HG03108 (cell line): Measurements from ENCODE around the gene CCDC93.

Experiments used
- ATAC-seq: cut with Tn5 transposase; IDR thresholded peaks from one replicate; pipeline ENCODE4 v1.9.1; 2021; ENCODE audit warnings: moderate library complexity; ENCODE audit not compliant: unreplicated experiment

The CCDC93 gene, protein sequence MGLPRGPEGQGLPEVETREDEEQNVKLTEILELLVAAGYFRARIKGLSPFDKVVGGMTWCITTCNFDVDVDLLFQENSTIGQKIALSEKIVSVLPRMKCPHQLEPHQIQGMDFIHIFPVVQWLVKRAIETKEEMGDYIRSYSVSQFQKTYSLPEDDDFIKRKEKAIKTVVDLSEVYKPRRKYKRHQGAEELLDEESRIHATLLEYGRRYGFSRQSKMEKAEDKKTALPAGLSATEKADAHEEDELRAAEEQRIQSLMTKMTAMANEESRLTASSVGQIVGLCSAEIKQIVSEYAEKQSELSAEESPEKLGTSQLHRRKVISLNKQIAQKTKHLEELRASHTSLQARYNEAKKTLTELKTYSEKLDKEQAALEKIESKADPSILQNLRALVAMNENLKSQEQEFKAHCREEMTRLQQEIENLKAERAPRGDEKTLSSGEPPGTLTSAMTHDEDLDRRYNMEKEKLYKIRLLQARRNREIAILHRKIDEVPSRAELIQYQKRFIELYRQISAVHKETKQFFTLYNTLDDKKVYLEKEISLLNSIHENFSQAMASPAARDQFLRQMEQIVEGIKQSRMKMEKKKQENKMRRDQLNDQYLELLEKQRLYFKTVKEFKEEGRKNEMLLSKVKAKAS

DNA sequence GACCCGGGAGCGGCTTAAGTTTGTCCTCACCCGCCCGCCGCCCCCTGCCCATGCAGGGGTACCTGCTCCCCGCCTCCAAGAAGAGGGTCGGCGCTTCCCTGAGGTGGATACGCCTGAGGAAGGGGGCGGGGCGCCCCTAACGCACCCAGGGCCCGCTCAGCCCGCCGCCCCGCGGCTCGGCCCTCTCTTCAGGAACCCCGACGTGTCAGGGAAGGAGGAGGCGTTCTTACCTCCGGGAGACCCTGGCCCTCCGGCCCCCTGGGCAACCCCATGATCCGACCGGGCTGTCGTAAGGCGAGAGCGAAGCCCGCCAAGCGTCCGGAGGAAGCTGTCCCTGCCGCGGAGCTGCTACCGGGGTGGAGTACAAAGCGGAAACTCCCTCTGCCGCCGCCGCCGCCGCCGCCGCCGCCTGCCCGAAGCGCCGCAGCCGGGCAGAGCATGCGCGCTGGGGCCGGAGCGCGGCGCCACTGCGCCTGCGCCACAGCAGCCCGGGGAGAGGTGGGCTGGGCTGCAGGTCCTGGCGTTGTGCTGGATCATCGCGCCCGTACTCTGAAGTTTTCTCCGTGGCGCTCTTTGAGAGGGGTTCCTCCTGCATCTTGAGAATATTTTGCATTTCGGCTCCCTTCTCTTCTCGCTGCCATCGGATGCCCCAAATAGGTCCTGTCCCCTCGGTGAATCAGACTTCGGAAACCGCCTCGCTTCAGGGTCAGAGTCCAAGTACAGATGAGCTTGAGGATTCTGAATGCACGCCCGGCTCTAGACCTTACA, at the start of gene CCDC93:
Gene CCDC93, minus strand, starts transcription at position 347 of the 768 bp plus-strand sequence. Its CDS starts 75 bp downstream, at position 272.
- ATAC-seq = peak; percentile 87

DNA sequence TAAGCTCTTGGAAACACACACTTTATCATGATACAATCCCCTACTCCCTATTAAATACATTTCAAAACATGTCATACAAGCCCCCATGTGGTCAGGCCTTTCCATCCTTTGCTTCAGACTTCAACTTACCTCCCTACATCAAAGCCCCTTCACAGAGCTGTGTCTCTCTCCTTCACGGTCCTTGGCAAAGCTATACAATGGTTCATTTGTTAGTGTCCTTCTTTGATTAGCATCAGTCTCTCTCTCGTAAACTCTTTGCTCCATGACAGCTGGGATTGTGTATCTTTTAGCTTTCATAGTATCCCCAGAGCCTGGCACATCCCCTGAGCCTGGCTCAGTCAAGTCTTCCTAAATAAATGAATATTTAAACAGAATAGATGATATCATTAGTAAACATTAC, 48.8 kb upstream of the CCDC93 start:
- ATAC-seq = no peak

DNA sequence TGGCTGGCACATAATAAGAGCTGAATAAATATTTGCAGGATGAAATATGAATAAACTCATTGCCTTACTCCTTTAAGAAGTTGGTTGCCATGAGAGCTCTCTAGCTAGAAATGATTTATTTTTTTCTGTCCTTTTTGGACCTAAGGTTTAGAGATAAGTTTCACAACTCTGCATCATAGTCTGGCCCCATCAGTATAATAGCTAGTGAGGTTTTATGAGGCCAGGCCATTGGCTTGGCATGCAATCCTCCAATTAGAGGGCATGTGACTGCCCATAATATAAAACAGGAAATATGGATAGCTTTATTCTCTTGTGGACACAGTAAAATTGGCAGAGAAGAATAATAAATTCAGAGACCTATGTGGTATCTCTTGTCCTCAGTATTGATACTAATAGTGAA, 48.2 kb upstream of the CCDC93 start:
- ATAC-seq = no peak

DNA sequence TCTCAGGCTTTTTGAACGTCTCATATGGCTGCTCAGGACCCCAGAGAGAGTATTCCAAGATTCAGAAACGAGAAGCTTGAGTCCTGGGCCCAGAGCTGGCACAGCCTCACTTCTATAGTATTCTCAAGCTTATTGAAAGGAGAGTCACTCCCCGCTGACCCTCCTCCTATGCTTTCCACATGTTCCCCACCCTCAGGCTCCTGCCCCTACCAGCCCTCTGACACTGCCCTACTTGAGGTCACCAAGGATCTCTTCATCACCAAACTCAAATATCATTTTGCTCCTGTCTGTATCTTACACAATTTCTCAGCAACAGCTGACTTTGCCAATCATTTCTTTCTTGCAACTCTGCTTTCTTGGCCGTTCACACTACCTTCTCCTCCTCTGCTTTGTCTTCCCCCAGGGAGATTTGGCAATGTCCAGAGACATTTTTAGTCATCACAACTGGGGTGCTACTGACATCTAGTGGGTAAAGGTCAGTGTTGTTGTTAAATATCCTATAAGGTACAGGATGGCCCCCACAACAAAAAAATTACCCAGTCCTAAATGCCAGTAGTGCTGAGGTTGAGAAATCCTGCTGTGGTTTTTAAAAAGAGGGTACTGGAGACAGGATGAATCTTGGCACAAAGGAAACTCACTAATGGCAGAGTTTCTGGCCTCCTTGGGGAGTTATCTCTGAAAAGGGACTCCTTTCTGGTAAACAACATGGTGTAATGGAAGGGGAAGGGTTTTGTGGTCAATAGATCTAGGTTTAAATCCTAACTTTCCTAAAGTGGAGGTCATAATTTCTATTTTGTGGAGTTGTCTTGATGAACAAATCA, 47.5 kb upstream of the CCDC93 start:
- ATAC-seq = peak; percentile 72

DNA sequence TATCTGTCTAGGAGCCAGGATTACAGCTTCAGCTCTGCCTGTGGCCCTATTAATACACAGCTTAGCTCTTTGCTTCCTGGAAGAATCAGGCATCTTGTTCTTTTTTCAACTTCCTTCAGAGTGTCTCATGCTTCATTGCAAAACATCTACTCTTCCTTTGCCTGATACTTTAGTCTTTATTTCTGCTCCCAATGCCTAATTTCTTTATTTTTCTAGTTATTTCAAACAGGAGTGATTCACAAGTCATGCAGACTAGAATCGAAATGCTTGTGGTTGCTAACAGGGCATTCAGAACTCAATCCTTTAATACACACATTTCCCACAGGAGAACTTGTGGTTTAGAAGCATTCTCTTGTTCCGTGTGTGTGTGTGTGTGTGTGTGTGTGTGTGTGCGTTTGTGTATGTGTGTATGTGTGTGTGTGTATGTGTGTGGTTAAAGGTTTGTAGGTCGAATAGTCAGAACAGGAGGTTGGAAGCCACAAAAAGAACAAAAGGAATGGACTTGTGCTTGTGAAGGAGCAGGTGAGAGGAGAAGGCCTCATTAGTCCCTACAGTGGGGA, 46.1 kb upstream of the CCDC93 start:
- ATAC-seq = no peak

DNA sequence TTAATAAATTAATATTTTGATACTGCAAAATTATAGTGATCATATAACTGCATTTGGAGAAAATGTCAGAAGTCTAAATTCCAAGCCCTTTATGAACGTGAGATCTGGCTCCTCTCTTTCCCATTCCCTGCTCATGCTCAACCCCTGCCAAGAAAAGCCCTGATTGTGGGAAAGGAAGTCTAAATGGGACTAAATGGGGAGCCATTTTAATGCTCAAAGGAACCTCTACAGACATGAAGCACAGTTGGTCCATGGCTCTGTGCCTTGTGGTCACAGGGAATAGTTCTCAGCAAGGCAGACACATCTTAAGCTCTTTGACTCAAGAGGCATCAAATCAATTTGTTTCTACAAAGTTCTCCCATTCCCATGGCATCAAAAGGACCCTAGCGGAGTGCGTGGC, 45.1 kb upstream of the CCDC93 start:
- no peak for ATAC-seq

DNA sequence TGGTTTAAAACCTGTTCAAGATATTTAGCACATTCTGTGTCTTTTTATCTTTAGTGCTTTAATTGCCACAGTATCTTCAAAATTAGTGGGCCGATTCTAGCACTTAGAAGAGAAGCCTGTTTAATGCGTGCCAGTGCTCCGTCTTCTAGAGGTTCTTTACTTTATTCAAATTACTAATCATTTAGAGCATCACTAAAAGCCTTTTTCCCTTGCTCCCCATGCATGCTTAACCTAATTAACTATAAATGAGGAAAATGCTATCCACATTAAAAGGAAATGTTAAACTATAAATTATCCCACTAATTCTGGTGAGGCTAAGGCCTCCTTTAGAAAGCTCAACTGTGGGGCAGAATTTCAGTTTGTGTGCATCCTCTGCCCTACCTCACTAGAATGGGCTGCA, 42.9 kb upstream of the CCDC93 start:
- ATAC-seq = no peak

- peak; percentile 79 for ATAC-seq
Measured at GRCh38 chr2:118056165-118056534, 42.3 kb upstream of the CCDC93 start.

DNA sequence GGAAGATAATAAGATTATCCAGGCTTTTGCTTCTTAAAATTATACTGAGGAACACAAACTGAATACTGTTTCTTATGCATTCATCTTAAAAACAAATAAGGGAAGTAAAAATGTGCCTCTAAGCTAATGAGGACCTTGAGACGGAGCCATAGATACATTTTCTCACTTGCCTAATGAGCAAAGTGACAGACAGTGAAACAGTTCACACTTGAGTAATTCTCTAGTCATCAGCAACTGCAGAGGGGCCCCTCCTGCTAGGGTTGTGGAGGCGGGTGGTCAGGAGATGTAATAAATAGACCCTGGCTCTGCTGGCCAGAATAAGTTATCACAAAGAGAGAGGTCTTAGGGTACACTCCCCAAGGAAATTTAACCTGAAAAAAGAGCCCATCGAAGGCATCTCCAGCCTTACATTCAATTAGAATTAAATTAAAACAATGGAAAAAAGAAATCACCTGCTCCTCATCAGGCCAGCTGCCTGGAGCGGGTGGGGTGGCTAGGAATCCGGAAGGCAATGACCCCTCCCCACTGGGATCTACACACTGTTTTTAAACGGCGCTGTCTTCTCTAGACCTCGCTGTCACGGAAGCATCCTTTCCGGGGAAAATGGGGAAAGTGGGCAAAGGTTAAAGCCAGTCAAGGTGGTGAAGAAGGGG, 41.8 kb upstream of the CCDC93 start:
- peak; percentile 88 for ATAC-seq

- no peak for ATAC-seq
Measured at GRCh38 chr2:118054213-118055008, 40.5 kb upstream of the CCDC93 start.

DNA sequence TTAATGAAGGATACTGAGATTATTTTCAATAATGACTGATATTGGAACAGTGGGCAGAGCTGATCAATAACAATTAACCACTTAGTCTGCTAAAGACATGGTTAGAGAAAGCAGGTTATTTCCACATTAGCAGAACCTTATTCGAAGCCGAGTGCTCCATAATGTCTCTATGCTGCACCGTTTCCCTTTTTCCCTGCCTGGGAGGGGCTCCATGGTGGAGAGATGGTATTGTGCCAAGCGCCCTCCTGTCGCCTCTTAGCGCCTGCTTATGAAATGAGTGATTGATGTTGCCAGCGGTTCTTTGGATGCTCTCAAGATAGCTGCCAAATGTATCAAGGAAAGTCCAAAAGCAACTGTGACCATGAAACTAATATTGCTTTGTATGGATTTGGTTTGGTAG, 39.8 kb upstream of the CCDC93 start:
- no peak for ATAC-seq

- ATAC-seq = no peak
Measured at GRCh38 chr2:118052474-118052873, 38.6 kb upstream of the CCDC93 start.

DNA sequence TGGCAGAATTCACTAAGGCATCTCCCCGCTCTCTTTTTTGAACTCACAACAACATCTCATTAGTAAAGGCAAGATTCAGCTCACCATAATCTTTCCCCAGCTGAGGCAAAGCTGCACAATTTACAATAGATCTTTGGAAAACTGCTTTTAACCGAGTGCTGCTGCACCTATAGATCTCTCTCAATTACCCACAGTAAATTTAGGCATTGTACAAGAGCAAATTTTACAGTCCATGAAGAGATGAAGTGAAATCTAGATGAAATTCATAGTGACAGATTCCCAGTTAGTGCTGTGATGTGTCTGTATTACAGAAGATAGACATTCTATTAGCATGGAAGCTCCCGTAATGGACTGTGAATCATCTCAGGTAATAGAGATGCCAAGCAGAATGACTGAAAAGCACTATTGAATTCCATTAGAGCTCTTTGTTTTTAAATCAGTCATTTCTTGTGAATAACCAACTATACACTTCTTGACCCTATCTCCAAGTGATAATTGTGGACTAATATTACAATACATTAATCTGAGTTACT, 38.0 kb upstream of the CCDC93 start:
- no peak for ATAC-seq

DNA sequence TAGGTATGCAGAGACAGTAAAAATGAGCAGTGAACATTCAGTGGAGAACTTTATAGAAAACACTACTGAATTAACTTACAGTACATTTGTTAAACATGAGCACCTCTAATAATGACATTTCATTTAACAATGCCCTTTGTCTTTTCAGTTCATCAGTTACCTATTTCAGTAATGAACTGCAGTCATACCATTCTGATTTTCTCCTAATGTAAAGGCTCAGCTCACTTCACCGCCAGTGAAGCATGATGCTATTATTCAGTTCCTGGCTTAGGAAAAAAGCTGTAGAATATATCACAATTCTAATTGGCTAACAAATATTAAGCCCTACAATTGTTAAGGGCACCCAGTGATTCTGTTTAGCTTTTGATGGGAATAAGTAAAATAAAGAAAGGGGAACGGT, 37.1 kb upstream of the CCDC93 start:
- ATAC-seq = no peak

GRCh38 chr2:118050386-118050785, 36.5 kb upstream of the CCDC93 start:
- ATAC-seq = no peak

GRCh38 chr2:118049816-118050140, 35.9 kb upstream of the CCDC93 start:
- peak; percentile 59 for ATAC-seq

GRCh38 chr2:118049140-118049815, 35.4 kb upstream of the CCDC93 start:
- peak; percentile 10 for ATAC-seq

DNA sequence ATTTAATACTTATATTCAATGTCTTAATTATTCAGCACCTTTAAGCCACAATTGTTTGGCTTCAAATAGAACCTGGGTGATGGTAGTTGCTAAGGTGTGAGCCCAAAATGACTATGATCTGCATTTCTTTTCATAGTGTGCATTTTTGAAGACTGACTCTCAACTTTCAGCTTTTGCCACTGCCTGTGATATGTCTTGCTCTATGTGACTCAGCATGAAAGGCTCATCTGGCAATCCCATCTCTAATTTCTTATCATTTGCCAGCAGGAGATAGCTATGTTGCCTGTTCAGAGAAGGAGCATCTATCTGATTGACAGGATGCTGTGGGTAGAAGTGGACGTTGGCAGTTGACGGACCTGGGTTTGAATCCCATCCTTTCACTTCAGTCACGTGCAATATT, 34.5 kb upstream of the CCDC93 start:
- ATAC-seq = no peak

GRCh38 chr2:118047380-118047826, 33.5 kb upstream of the CCDC93 start:
- ATAC-seq = no peak
